Liver (tissue), 2 donors: ENCODE data around the gene NCAM1.

Experiments
- RAD21 ChIP-seq, 2 donors: IDR thresholded peaks; 2 replicates each; pipeline ENCODE4 v1.6.1; 2016; ENCODE audit warnings: antibody characterized with exemption in 2 of 2, mild to moderate bottlenecking in 2 of 2
- YY1 ChIP-seq: IDR thresholded peaks from 2 replicates; pipeline ENCODE4 v1.6.1; 2016; ENCODE audit warnings: antibody characterized with exemption, mild to moderate bottlenecking
- donor health status: healthy.

GRCh38 chr11:113179181-113179704, 218.0 kb downstream of the NCAM1 start:
- TF ChIP-seq YY1: no peak
- TF ChIP-seq RAD21 (IDR thresholded peaks at IDR 0.05): no peak
